ENCODE data around the gene CCND3. TPM values are rescaled to one million over a fixed set of nuclear protein-coding genes. Genes with fewer than 3 reads are reported as not detected.
A peak's percentile ranks its signal among the peaks of the same experiment; 100 is the strongest.

CCND3 gene
- total and polyA plus RNA-seq, 2 experiments from 2014 or later, result 19.7 to 30.9 TPM

- H3K4me2 ChIP-seq, result peak overlapping the region; percentile 99
- 0 out of 2 replicates have a peak, but pooled peaks cover 6% of the 10 kb centered on the region for H3K79me2 ChIP-seq (replicated peaks; ENCODE audit: insufficient read depth)
- no peaks in the 10 kb centered on the region for H3K9me3 Mint-ChIP-seq
- peaks cover 29% of the 10 kb centered on the region for H3K4me1 ChIP-seq (ENCODE audit: insufficient read depth)
- H3K4me3 ChIP-seq, result peak overlapping the region; percentile 98
- peak overlapping the region; percentile 83 for H2AFZ ChIP-seq
- H3K27ac Mint-ChIP-seq, result no peak overlapping the region
- ATAC-seq, result peak; percentile 8
- no peaks in the 10 kb centered on the region for H3K9me2 ChIP-seq (ENCODE audit: insufficient read depth)
- H3F3A ChIP-seq (replicated peaks; ENCODE audit: low read depth), result peaks cover 33% of the 10 kb centered on the region
- peaks cover 12% of the 10 kb centered on the region for H3K36me3 Mint-ChIP-seq (ENCODE audit: low read depth)
- H3K4me3 Mint-ChIP-seq, result peak overlapping the region; percentile 91
- peaks cover 25% of the 10 kb centered on the region for H3K27me3 Mint-ChIP-seq (ENCODE audit: insufficient read depth, low read depth, poor library complexity)
- H4K20me1 ChIP-seq (replicated peaks; ENCODE audit: insufficient read depth), result 0 out of 2 replicates have a peak, but pooled peaks cover 3% of the 10 kb centered on the region
- peaks cover 39% of the 10 kb centered on the region for H3K4me1 Mint-ChIP-seq
- no peak for TF ChIP-seq EZH2 (IDR thresholded peaks at IDR 0.05; ENCODE audit: low read depth, unreplicated experiment)
- no peak for TF ChIP-seq ZNF114 (CRISPR knock-in tag; IDR thresholded peaks at IDR 0.05)
- 0 out of 2 replicates have a peak, but pooled peaks have one; percentile 13 for TF ChIP-seq ETS1 (IDR thresholded peaks at IDR 0.05)
- no peak for TF ChIP-seq STAT1 (IDR thresholded peaks at IDR 0.05; ENCODE audit: unreplicated experiment)
- no peaks in the 10 kb centered on the region for H3K27me3 ChIP-seq (ENCODE audit: insufficient read depth)
- H3K27ac ChIP-seq (ENCODE audit: low read depth), result no peak overlapping the region; the same call in 1 of the 2 replicates
- no peaks in the 10 kb centered on the region; the same call in 1 of the 2 replicates for H3K36me3 ChIP-seq (ENCODE audit: insufficient read depth)
- peak; percentile 63 for DNase-seq (ENCODE audit: low spot score)
Observed at GRCh38 chr6:41940759-41941279, 789 bp downstream of the CCND3 start.

DNA sequence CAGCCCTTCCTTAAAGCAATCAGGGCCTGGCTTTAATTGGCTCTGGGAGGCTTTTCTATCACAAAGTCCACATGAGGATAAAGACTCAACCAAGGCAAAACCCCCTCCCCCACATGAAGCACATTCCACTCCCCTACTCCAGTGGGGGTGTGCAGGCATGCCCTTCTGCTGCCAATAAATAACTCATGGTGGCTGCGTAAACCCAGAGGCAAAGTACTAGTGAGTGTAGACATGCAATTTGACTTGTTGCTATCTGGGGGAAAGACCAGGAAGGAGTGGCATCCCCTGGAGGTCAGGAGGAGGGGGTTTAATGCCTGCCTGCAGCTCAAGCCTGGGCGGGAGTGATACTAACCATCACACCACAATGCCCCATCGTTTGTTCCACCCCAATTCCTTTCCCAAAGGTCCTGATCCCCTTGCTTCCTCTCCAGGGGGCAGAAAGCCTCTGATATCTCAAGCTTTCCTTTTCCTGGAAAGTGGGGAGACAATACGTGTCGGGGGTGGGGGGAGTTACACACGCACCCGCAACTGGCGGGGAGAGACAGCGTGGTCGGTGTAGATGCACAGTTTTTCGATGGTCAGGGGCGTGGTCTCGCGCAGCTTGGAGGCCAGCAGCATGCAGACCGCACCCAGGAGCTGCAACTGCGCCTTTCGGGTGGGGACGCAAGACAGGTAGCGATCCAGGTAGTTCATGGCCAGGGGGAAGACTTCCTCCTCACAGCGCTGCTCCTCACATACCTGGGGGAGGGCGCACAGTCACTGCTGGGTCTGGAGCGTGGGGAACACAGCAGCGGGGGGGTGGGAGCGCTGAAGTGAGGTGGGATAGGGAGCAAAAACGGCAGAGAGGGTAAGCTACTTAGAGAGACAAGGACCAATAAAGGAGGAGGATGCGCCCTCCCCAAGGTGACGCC, 1.5 kb downstream of the CCND3 start:
- peak overlapping the region; percentile 98 for H3K4me3 ChIP-seq
- no peaks in the 10 kb centered on the region for H3K27me3 ChIP-seq (ENCODE audit: insufficient read depth)
- peaks cover 26% of the 10 kb centered on the region for H3K27me3 Mint-ChIP-seq (ENCODE audit: insufficient read depth, low read depth, poor library complexity)
- peaks cover 12% of the 10 kb centered on the region for H3K36me3 Mint-ChIP-seq (ENCODE audit: low read depth)
- peaks cover 39% of the 10 kb centered on the region for H3F3A ChIP-seq (replicated peaks; ENCODE audit: low read depth)
- no peaks in the 10 kb centered on the region for H3K9me3 Mint-ChIP-seq
- ATAC-seq, result peak; percentile 9
- no peaks in the 10 kb centered on the region; the same call in 1 of the 2 replicates for H3K36me3 ChIP-seq (ENCODE audit: insufficient read depth)
- H3K79me2 ChIP-seq (replicated peaks; ENCODE audit: insufficient read depth), result 0 out of 2 replicates have a peak, but pooled peaks cover 6% of the 10 kb centered on the region
- peaks cover 39% of the 10 kb centered on the region for H3K4me1 Mint-ChIP-seq
- H3K4me1 ChIP-seq (ENCODE audit: insufficient read depth), result peaks cover 33% of the 10 kb centered on the region
- peak overlapping the region; percentile 87; the same call in 1 of the 2 replicates for H3K27ac ChIP-seq (ENCODE audit: low read depth)
- H3K27ac Mint-ChIP-seq, result no peak overlapping the region; the same call in 1 of the 2 replicates
- peaks cover 9% of the 10 kb centered on the region; the same call in 1 of the 2 replicates for H4K20me1 ChIP-seq (replicated peaks; ENCODE audit: insufficient read depth)
- H2AFZ ChIP-seq, result peak overlapping the region; percentile 83
- H3K4me2 ChIP-seq, result peak overlapping the region; percentile 99
- H3K9me2 ChIP-seq (ENCODE audit: insufficient read depth), result no peaks in the 10 kb centered on the region
- H3K4me3 Mint-ChIP-seq, result peak overlapping the region; percentile 91
- DNase-seq (ENCODE audit: low spot score), result peak; percentile 24
- TF ChIP-seq ZNF114 (CRISPR knock-in tag; IDR thresholded peaks at IDR 0.05) (no peak), STAT1 (IDR thresholded peaks at IDR 0.05; ENCODE audit: unreplicated experiment) (no peak), CTCF (conservative IDR thresholded peaks at IDR 0.05; ENCODE audit: low read depth in 2 of 2) (no peak), ZNF331 (CRISPR knock-in tag; IDR thresholded peaks at IDR 0.05; ENCODE audit: low read depth) (no peak), CREB1 (CRISPR knock-in tag; IDR thresholded peaks at IDR 0.05; ENCODE audit: low read depth) (no peak), JUNB (IDR thresholded peaks at IDR 0.05; ENCODE audit: unreplicated experiment) (no peak), POLR2AphosphoS5 (IDR thresholded peaks at IDR 0.05; ENCODE audit: low read depth) (no peak), ETS1 (IDR thresholded peaks at IDR 0.05) (no peak), NANOG (IDR thresholded peaks at IDR 0.05; ENCODE audit: borderline replicate concordance) (no peak), EZH2 (IDR thresholded peaks at IDR 0.05; ENCODE audit: low read depth, unreplicated experiment) (no peak)
- TF ChIP-seq, protein P1, sequence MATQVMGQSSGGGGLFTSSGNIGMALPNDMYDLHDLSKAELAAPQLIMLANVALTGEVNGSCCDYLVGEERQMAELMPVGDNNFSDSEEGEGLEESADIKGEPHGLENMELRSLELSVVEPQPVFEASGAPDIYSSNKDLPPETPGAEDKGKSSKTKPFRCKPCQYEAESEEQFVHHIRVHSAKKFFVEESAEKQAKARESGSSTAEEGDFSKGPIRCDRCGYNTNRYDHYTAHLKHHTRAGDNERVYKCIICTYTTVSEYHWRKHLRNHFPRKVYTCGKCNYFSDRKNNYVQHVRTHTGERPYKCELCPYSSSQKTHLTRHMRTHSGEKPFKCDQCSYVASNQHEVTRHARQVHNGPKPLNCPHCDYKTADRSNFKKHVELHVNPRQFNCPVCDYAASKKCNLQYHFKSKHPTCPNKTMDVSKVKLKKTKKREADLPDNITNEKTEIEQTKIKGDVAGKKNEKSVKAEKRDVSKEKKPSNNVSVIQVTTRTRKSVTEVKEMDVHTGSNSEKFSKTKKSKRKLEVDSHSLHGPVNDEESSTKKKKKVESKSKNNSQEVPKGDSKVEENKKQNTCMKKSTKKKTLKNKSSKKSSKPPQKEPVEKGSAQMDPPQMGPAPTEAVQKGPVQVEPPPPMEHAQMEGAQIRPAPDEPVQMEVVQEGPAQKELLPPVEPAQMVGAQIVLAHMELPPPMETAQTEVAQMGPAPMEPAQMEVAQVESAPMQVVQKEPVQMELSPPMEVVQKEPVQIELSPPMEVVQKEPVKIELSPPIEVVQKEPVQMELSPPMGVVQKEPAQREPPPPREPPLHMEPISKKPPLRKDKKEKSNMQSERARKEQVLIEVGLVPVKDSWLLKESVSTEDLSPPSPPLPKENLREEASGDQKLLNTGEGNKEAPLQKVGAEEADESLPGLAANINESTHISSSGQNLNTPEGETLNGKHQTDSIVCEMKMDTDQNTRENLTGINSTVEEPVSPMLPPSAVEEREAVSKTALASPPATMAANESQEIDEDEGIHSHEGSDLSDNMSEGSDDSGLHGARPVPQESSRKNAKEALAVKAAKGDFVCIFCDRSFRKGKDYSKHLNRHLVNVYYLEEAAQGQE (IDR thresholded peaks at IDR 0.05; ENCODE audit: unreplicated experiment), result no peak
